ENCODE results near the gene DCC.

The DCC gene

DNA sequence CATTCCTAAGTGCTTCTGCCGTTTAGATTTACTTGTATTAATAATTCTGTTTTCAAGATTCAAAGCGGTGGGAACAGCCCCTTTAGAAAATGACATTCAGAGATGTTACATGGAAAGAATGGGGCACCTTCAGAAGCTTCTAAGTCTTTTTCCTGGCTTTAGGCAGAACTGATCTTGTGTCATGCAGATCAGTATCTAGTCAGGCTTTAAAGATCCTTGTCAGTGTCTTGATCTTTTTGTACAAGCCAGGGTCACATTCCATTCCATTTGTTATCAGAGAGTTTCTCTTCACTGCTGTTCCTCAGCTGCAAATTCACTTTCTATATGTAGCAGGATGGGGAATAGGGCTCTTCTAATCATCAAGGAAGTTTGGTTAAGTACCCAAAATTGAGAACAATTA, 275.3 kb downstream of the DCC start:
- TF ChIP-seq, protein P1, sequence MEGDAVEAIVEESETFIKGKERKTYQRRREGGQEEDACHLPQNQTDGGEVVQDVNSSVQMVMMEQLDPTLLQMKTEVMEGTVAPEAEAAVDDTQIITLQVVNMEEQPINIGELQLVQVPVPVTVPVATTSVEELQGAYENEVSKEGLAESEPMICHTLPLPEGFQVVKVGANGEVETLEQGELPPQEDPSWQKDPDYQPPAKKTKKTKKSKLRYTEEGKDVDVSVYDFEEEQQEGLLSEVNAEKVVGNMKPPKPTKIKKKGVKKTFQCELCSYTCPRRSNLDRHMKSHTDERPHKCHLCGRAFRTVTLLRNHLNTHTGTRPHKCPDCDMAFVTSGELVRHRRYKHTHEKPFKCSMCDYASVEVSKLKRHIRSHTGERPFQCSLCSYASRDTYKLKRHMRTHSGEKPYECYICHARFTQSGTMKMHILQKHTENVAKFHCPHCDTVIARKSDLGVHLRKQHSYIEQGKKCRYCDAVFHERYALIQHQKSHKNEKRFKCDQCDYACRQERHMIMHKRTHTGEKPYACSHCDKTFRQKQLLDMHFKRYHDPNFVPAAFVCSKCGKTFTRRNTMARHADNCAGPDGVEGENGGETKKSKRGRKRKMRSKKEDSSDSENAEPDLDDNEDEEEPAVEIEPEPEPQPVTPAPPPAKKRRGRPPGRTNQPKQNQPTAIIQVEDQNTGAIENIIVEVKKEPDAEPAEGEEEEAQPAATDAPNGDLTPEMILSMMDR (IDR thresholded peaks at IDR 0.05) = no peak
- no peak overlapping the region for H3K27ac ChIP-seq
- DNase-seq (ENCODE audit: low spot score) = no peak
- no peak overlapping the region for H3K4me3 ChIP-seq

DNA sequence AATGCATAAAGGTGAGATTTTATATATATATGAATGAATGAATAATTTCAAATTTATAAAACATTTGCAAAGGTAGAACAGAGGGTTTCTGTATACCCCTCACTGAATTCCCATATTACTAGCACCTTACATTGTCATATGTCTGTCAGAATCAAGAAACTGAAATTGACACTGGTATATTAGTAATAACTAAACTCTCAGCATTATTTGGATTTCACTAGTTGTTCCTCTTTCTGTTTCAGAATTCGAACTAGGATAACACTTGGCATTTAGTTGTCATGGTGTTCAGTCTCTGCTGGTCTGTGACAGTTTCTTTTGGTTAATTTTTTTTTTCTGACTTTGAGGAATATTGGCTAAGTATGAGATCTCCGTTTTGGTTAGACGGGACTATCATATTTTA, 275.9 kb downstream of the DCC start:
- no peak overlapping the region for H3K4me3 ChIP-seq
- H3K27ac ChIP-seq = no peak overlapping the region
- DNase-seq (ENCODE audit: low spot score) = no peak
- TF ChIP-seq, protein P1 (IDR thresholded peaks at IDR 0.05) = no peak

DNA sequence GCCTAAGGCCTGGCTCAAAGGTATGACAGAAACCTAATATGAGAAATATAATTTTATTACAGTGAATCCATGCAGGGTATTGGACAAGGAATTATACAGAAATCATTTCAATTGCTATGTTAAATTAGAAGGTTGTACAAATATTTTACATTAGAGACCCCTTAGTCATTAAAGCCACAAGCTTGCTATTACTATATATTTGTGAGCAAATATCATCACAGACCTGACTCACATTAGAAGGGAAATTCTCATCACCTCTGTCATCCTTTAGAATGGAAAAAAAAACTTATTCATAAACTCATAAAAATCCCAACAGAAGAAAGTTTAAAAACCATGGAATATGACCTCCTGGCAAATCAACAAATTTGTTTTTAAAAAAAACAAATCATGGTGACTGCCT, 277.9 kb downstream of the DCC start:
- DNase-seq (ENCODE audit: low spot score) = no peak
- no peak overlapping the region for H3K27ac ChIP-seq
- TF ChIP-seq, protein P1 (IDR thresholded peaks at IDR 0.05) = no peak
- no peak overlapping the region for H3K4me3 ChIP-seq

DNA sequence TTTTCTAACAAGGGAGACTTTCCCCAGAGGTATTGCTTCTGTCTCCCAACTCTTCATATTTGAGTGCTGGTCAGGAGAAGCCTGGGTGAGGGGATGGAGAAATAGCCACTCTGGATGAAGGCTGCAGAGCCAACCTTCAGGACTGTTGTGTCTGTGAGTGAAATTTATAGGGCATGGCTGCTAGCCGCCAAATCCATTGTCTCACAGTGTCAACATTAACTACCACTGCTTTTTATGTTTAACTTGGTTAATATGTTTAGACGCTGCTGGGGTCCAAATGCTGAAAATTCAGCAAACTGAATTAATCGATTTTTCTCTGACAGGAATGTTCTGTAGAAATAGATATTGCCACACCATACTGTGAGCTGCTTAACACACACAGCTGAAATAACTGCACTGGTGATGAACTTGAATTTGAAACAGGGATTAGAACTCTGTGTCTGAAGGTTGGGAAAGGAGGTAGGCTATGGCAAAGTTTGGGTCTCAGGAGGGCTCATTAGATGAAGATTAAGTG, 281.0 kb downstream of the DCC start:
- Histone ChIP-seq H3K4me3 (no peak overlapping the region), H3K27ac (no peak overlapping the region)
- DNase-seq (ENCODE audit: low spot score) = no peak
- TF ChIP-seq, protein P1 (IDR thresholded peaks at IDR 0.05) = no peak

DNA sequence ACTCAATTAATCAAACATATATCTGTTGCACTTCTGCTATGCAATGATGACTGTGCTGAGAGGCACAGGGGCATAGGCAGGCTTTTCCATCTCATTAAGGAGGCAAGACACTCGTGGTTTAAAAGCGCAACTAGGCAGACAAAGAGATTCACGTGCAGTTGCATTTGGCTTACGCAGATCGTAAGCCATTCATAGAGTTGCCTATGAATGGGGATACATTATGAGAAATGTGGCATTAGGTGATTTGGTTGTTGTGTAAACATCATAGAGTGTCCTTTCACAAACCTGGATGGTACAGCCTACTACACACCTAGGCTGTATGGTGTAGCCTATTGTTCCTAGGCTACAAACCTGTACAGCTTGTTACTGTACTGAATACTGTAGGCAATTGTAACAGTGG, 284.7 kb downstream of the DCC start:
- H3K4me3 ChIP-seq = no peak overlapping the region
- DNase-seq (ENCODE audit: low spot score) = no peak
- TF ChIP-seq, protein P1 (IDR thresholded peaks at IDR 0.05) = no peak
- H3K27ac ChIP-seq = no peak overlapping the region

DNA sequence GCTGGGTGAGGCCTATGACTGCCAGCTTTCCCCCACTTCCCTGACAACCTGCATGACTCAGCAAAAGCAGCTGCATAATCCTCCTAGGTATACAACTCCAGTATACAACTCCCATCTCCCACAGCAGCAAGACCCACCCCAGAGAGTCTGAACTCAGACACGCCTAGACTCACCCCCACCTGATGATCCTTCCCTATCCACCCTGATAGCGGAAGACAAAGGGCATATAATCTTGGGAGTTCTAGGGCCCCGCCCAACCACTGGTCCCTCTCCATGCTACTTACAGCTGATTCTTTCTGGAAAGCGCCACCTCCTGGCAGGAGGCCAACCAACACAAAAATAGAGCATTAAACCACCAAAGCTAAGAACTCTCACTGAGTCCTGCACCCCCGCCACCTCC, 296.5 kb downstream of the DCC start:
- Histone ChIP-seq H3K4me3 (no peak overlapping the region), H3K27ac (no peak overlapping the region)
- DNase-seq (ENCODE audit: low spot score) = no peak
- TF ChIP-seq, protein P1 (IDR thresholded peaks at IDR 0.05) = no peak

DNA sequence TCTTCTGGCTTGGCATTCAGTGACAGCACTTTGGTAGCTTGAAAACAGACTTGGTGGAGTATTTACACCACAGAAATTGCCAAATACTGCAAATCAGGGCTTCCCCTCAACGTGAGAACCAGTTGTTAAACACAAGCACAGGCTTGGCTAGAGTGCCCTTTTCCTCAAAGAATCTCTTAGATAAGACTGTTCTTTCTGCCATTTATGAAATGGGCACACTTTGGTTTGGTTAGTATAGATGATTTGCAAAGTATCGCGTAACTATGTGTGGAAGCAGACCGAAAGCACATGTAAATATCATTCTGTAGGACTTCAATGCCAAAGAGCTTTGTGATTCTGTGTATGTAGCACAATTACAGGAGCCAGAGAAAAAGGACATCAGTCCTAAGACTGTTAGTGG, 308.2 kb downstream of the DCC start:
- Histone ChIP-seq H3K27ac (no peak overlapping the region), H3K4me3 (no peak overlapping the region)
- no peak for DNase-seq (ENCODE audit: low spot score)
- TF ChIP-seq, protein P1 (IDR thresholded peaks at IDR 0.05) = no peak
